PC-9 (cell line): ENCODE results near the gene PRKRIP1.

Experiments used
- CTCF ChIP-seq: fragments of 200-600 bp; sonication (generic); conservative IDR thresholded peaks from 2 replicates; pipeline ENCODE4 v1.6.1; 2017; ENCODE audit warnings: mixed run types, antibody characterized with exemption, mild to moderate bottlenecking, moderate library complexity
- EZH2 ChIP-seq: fragments of 200-600 bp; sonication (generic); IDR thresholded peaks from 2 replicates; pipeline ENCODE4 v1.8.0; 2017; ENCODE audit warnings: antibody characterized with exemption, low read depth

- no peak for TF ChIP-seq CTCF
- no peak for TF ChIP-seq EZH2
These were observed 35.6 kb downstream of the PRKRIP1 start for GRCh38 chr7:102431617-102432298.
